ENCODE data around the gene BMP7.
"Not testable (repeated sequence)": the region's sequence is repeated elsewhere in the genome, so short reads cannot be mapped to it uniquely, and the experiment has no call there.

BMP7 gene

GRCh38 chr20:57209413-57209812 is 57.0 kb downstream of the BMP7 start:
- no peak for DNase-seq

- DNase-seq: peak; percentile 35
Observed at GRCh38 chr20:57208198-57208597, 58.2 kb downstream of the BMP7 start.

GRCh38 chr20:57207251-57207650 is 59.2 kb downstream of the BMP7 start:
- DNase-seq: no peak

- DNase-seq: no peak
Observed at GRCh38 chr20:57205606-57206219, 60.7 kb downstream of the BMP7 start.

- DNase-seq: no peak
Observed at GRCh38 chr20:57203986-57204385, 62.5 kb downstream of the BMP7 start.

- DNase-seq: no peak
Observed at GRCh38 chr20:57203204-57203603, 63.2 kb downstream of the BMP7 start.

- DNase-seq: no peak
Observed at GRCh38 chr20:57202309-57202708, 64.1 kb downstream of the BMP7 start.

- no peak for DNase-seq
Observed at GRCh38 chr20:57200882-57201695, 65.4 kb downstream of the BMP7 start.

- DNase-seq: no peak
Observed at GRCh38 chr20:57199656-57200405, 66.6 kb downstream of the BMP7 start.

GRCh38 chr20:57198132-57199072 is 68.0 kb downstream of the BMP7 start:
- no peak for DNase-seq

GRCh38 chr20:57197352-57198131 is 68.9 kb downstream of the BMP7 start:
- DNase-seq: no peak

GRCh38 chr20:57195469-57196100 is 70.9 kb downstream of the BMP7 start:
- no peak for DNase-seq

GRCh38 chr20:57195023-57195422 is 71.4 kb downstream of the BMP7 start:
- no peak for DNase-seq

- DNase-seq: no peak
Observed at GRCh38 chr20:57194154-57194553, 72.3 kb downstream of the BMP7 start.

- no peak for DNase-seq
Observed at GRCh38 chr20:57193094-57193493, 73.3 kb downstream of the BMP7 start.

- DNase-seq: no peak
Observed at GRCh38 chr20:57192311-57192710, 74.1 kb downstream of the BMP7 start.

- not testable (repeated sequence) for DNase-seq
Observed at GRCh38 chr20:57191265-57191638, 75.2 kb downstream of the BMP7 start.

GRCh38 chr20:57190536-57191264 is 75.7 kb downstream of the BMP7 start:
- DNase-seq: no peak

GRCh38 chr20:57189713-57190112 is 76.7 kb downstream of the BMP7 start:
- DNase-seq: no peak

- DNase-seq: no peak
Observed at GRCh38 chr20:57188576-57189079, 77.8 kb downstream of the BMP7 start.
